ENCODE data around the gene CNP.

DNA sequence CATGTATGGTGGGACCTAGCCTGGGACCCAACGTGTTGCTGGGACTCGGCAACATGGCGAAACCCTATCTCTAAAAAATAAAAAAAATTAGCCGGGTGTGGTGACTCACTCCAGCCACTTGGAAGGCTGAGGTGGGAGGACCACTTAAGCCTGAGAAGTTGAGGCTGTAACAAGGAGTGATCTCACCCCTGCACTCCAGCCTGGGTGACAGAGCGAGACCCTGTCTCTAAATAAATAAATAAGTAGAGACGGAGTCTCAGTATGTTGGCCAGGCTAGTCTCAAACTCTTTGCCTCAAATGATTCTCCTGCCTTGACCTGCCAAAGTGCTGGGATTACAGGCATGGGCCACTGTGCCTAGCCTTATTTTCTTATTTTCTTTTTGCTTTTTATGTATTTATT is 10.1 kb upstream of the CNP start:
- TF ChIP-seq, protein P1, sequence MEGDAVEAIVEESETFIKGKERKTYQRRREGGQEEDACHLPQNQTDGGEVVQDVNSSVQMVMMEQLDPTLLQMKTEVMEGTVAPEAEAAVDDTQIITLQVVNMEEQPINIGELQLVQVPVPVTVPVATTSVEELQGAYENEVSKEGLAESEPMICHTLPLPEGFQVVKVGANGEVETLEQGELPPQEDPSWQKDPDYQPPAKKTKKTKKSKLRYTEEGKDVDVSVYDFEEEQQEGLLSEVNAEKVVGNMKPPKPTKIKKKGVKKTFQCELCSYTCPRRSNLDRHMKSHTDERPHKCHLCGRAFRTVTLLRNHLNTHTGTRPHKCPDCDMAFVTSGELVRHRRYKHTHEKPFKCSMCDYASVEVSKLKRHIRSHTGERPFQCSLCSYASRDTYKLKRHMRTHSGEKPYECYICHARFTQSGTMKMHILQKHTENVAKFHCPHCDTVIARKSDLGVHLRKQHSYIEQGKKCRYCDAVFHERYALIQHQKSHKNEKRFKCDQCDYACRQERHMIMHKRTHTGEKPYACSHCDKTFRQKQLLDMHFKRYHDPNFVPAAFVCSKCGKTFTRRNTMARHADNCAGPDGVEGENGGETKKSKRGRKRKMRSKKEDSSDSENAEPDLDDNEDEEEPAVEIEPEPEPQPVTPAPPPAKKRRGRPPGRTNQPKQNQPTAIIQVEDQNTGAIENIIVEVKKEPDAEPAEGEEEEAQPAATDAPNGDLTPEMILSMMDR (conservative IDR thresholded peaks at IDR 0.05 in 1 of 2, IDR thresholded peaks at IDR 0.05 in 1 of 2; ENCODE audit: extremely low read depth in 1 of 2, insufficient read depth in 1 of 2, low read depth in 1 of 2, low read length in 2 of 2), result no peak
- TF ChIP-seq EZH2 (IDR thresholded peaks at IDR 0.05; ENCODE audit: borderline replicate concordance, low read length), result no peak

Measured in mammary epithelial cell (primary cell).